Ascending aorta (tissue), 2 donors: Measurements from ENCODE around the gene IGSF5. TPM values are rescaled to one million over a fixed set of nuclear protein-coding genes. Genes with fewer than 3 reads are reported as not detected.

Experiments
- DNase-seq, 2 donors: peaks; one replicate each; pipeline ENCODE4 v3.0.0-alpha.2; 2019; ENCODE audit warnings: low spot score in 2 of 2
- H3K27ac ChIP-seq, 2 donors: fragments of 200-600 bp; sonication (generic); one replicate each; pipeline ENCODE4 v1.5.1; 2016 to 2017; ENCODE audit warnings: mild to moderate bottlenecking in 1 of 2
- H3K27me3 ChIP-seq: fragments of 200-600 bp; sonication (generic); one replicate; pipeline ENCODE4 v1.5.1; 2017
- H3K36me3 ChIP-seq, 2 donors: fragments of 200-600 bp; sonication (generic); one replicate each; pipeline ENCODE4 v1.5.1; 2016
- H3K4me1 ChIP-seq, 2 donors: fragments of 200-600 bp; sonication (generic); one replicate each; pipeline ENCODE4 v1.5.1; 2016 to 2017; ENCODE audit warnings: mild to moderate bottlenecking in 1 of 2
- H3K4me3 ChIP-seq, 2 donors: fragments of 200-600 bp; sonication (generic); one replicate each; pipeline ENCODE4 v1.5.1; 2016 to 2017; ENCODE audit warnings: mild to moderate bottlenecking in 1 of 2
- H3K9me3 ChIP-seq, 2 donors: fragments of 200-600 bp; sonication (generic); one replicate each; pipeline ENCODE4 v1.5.1; 2016
- intact Hi-C: fragments of 100-400 bp; cut with DNase I; formaldehyde crosslinking; loops from one replicate; pipeline ENCODE4 v1.15.1; 2023
- total RNA-seq: library from RNA; depleted of rRNA; stranded (reverse); fragments of >200 nt; gene quantifications from one replicate; pipeline ENCODE4 v1.1.0, GENCODE V29; 2016
- TF ChIP-seq, protein P1 (sequence below), 3 experiments: fragments of 200-600 bp in 2 of 3; fragments of 450-650 bp in 1 of 3; sonication (generic) in 2 of 3; IDR thresholded peaks; one replicate each; pipeline ENCODE4 v1.5.1; 2016 to 2019; ENCODE audit warnings: antibody characterized with exemption in 3 of 3, mild to moderate bottlenecking in 1 of 3, moderate library complexity in 1 of 3

Gene IGSF5
- total RNA-seq, 1 donor from 2014 or later, result not detected

DNA sequence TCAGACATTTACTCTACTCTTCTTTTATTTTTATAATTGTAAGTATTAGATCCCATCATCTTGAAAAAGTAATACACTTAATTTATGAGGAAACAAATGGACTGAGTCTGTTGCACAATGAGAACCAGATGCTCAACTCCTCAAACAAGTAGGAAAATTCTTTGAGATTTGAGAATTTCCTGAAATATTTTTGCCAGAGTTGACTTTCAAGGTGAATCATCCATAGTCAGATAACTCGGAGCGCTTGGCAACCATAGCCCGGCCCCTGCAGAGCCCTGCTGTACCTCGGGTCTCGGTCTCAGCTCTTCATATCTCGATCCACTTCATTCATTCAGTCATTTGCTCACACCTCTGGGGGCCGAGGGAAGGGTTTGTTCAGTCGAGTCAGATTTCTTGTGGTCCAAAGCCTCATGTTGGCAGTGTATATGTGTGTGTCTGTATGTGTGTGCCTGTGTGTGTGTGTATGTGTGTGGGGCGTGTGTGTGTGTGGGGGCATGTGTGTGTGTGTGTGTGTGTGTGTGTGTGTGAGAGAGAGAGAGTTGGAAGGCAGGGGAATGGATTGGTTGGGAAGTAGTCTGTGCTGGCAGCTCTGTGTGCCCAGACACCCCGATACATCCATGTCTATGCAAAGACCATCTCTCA, 104.2 kb downstream of the IGSF5 start:
- Histone ChIP-seq H3K4me3 (no peak overlapping the region), H3K4me1 (no peaks in the 10 kb centered on the region), H3K36me3 (no peaks in the 10 kb centered on the region), H3K27ac (no peak overlapping the region), H3K9me3 (no peaks in the 10 kb centered on the region), H3K27me3 (no peaks in the 10 kb centered on the region)
- TF ChIP-seq, protein P1, sequence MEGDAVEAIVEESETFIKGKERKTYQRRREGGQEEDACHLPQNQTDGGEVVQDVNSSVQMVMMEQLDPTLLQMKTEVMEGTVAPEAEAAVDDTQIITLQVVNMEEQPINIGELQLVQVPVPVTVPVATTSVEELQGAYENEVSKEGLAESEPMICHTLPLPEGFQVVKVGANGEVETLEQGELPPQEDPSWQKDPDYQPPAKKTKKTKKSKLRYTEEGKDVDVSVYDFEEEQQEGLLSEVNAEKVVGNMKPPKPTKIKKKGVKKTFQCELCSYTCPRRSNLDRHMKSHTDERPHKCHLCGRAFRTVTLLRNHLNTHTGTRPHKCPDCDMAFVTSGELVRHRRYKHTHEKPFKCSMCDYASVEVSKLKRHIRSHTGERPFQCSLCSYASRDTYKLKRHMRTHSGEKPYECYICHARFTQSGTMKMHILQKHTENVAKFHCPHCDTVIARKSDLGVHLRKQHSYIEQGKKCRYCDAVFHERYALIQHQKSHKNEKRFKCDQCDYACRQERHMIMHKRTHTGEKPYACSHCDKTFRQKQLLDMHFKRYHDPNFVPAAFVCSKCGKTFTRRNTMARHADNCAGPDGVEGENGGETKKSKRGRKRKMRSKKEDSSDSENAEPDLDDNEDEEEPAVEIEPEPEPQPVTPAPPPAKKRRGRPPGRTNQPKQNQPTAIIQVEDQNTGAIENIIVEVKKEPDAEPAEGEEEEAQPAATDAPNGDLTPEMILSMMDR (IDR thresholded peaks at IDR 0.05), result no peak
- intact Hi-C loops, result no loop called here
- no peak for DNase-seq

DNA sequence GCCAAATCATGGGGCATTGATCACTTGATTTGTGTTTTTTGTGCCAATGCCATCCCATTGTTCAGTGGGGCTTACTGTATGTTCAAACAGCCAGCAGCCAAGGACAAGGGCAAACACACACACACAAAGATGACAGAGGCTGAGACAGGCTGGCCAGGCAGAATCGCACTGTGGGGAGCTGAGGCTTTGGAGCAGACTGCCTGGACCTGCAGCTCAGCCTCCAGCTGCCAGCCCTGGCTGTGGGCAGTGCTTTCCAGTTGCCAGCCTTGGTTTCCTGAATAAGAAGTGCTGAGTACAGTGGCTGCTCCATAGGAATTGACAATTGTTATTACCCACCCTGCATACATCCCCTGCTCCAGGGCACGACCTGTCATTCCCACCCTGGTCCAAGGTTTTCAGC, 105.3 kb downstream of the IGSF5 start:
- no peaks in the 10 kb centered on the region for H3K9me3 ChIP-seq

DNA sequence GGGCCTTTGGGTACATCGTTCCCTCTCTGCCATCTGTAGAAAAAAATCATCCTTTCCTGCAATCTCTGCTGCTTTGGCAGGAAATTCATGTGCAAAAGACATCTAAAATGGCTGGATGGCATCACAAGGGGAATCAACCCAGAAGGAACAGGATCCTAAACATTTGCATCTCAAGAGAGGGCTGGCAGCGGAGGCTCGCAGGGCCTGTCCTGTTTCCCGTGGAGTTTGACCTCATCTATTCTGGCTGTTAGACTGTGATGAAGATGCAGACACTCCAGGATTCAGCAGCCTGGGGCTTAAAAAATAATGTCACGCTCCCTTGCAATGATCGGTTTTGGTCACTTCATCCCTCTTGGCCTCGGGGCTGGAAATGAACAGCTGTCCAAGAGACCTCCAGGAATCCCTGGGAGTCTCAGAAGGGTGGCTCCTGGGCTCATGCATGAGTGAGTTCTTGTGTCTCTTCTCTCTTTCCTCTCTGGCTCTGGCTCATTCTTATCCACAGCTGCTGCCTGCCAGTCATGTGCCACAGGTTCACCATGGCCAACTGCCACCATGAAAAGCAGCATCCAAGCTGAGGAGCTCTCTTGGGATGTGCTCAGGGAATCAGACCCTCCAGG, 106.1 kb downstream of the IGSF5 start:
- Histone ChIP-seq H3K36me3 (no peaks in the 10 kb centered on the region), H3K9me3 (no peaks in the 10 kb centered on the region), H3K27me3 (no peaks in the 10 kb centered on the region), H3K27ac (no peak overlapping the region), H3K4me3 (no peak overlapping the region), H3K4me1 (no peaks in the 10 kb centered on the region)
- intact Hi-C loops, result no loop called here
- DNase-seq, result no peak
- TF ChIP-seq, protein P1 (IDR thresholded peaks at IDR 0.05), result no peak

More for the DNA sequence above, 105.3 kb downstream of the IGSF5 start:
- H3K36me3 ChIP-seq, result no peaks in the 10 kb centered on the region
- no peak for DNase-seq
- TF ChIP-seq, protein P1 (IDR thresholded peaks at IDR 0.05), result no peak
- H3K4me1 ChIP-seq, result no peaks in the 10 kb centered on the region
- H3K4me3 ChIP-seq, result no peak overlapping the region
- H3K27me3 ChIP-seq, result no peaks in the 10 kb centered on the region
- intact Hi-C loops, result no loop called here
- no peak overlapping the region for H3K27ac ChIP-seq

Other genes starting within 250 kb of the IGSF5 start
- not detected for gene B3GALT5, start 132.2 kb upstream of the IGSF5 start, total RNA-seq
- not detected for gene PCP4, start 122.3 kb downstream of the IGSF5 start, total RNA-seq